AG10803 (cell line): ENCODE measurements around the gene DBX2.

ENCODE experiments used
- DNase-seq: peaks from one replicate; pipeline ENCODE4 v3.0.0; 2010; ENCODE audit warnings: low read depth
- H3K4me3 ChIP-seq: 2 replicates; pipeline ENCODE4 v1.5.1; 2011; ENCODE audit warnings: mild to moderate bottlenecking, low read length, control low read depth
- CTCF ChIP-seq: conservative IDR thresholded peaks from 2 replicates; pipeline ENCODE4 v1.5.1; 2011; ENCODE audit warnings: mild to moderate bottlenecking, low read length, control low read depth, inconsistent platforms

The DBX2 gene

GRCh38 chr12:44968965-44969364, 81.9 kb downstream of the DBX2 start:
- no peak for DNase-seq
- TF ChIP-seq CTCF = no peak

More at GRCh38 chr12:44968965-44969364, 81.9 kb downstream of the DBX2 start:
- no peak overlapping the region for H3K4me3 ChIP-seq
